WTC11 (cell line): ENCODE data around the gene ADAMTS18. TPM values are rescaled to one million over a fixed set of nuclear protein-coding genes. Genes with fewer than 3 reads are reported as not detected.

Experiments
- ATAC-seq: fragments of 200-7000 bp; cut with Tn5 transposase; 2 replicates; pipeline ENCODE4 v1.10.0; 2021; ENCODE audit warnings: mild to moderate bottlenecking, moderate library complexity
- CTCF ChIA-PET: fragments of 300-600 bp; sonication (Branson Sonifier 250); formaldehyde crosslinking; loops from one replicate; lab custom pipeline; 2021; ENCODE audit warnings: antibody characterized with exemption; lab: Charles Lee
- POLR2A ChIA-PET: fragments of 350-600 bp; sonication (Branson Sonifier 250); formaldehyde crosslinking; loops from one replicate; lab custom pipeline; 2021; ENCODE audit warnings: antibody characterized with exemption; lab: Charles Lee
- DNase-seq: peaks from one replicate; pipeline ENCODE4 v3.0.0; 2021; ENCODE audit warnings: low spot score
- H3K27ac Mint-ChIP-seq: 2 replicates; pipeline ENCODE4 v1.8.0; 2021; ENCODE audit warnings: mixed read lengths
- H3K27me3 Mint-ChIP-seq: 2 replicates; pipeline ENCODE4 v1.8.0; 2021; ENCODE audit warnings: low read depth, mild to moderate bottlenecking, moderate library complexity, mixed read lengths
- H3K36me3 Mint-ChIP-seq: 2 replicates; pipeline ENCODE4 v1.8.0; 2021; ENCODE audit warnings: mixed read lengths
- H3K4me1 Mint-ChIP-seq: 2 replicates; pipeline ENCODE4 v1.8.0; 2022; ENCODE audit warnings: mixed read lengths
- H3K4me3 Mint-ChIP-seq: 2 replicates; pipeline ENCODE4 v1.8.0; 2021; ENCODE audit warnings: mild to moderate bottlenecking, moderate library complexity, mixed read lengths
- H3K9me3 Mint-ChIP-seq: 2 replicates; pipeline ENCODE4 v1.8.0; 2021; ENCODE audit warnings: mixed read lengths
- ATF1 ChIP-seq: sonication (generic); formaldehyde crosslinking; IDR thresholded peaks from 2 replicates; pipeline ENCODE4 v1.8.1; 2023; ENCODE audit warnings: mild to moderate bottlenecking, moderate library complexity, missing genetic modification reagents
- ATF2 ChIP-seq: sonication (generic); formaldehyde crosslinking; IDR thresholded peaks from 2 replicates; pipeline ENCODE4 v1.8.1; 2022; ENCODE audit warnings: low read depth, missing genetic modification reagents, borderline replicate concordance
- ATF3 ChIP-seq: sonication (generic); formaldehyde crosslinking; conservative IDR thresholded peaks from 2 replicates; pipeline ENCODE4 v1.8.1; 2022; ENCODE audit warnings: mild to moderate bottlenecking, missing genetic modification reagents
- CBFB ChIP-seq: sonication (generic); formaldehyde crosslinking; IDR thresholded peaks from 2 replicates; pipeline ENCODE4 v1.8.1; 2022; ENCODE audit warnings: mild to moderate bottlenecking, low read depth, missing genetic modification reagents
- CREM ChIP-seq: sonication (generic); formaldehyde crosslinking; IDR thresholded peaks from 2 replicates; pipeline ENCODE4 v1.8.1; 2022; ENCODE audit warnings: mild to moderate bottlenecking, missing genetic modification reagents, moderate library complexity
- E2F5 ChIP-seq: sonication (generic); formaldehyde crosslinking; IDR thresholded peaks from 2 replicates; pipeline ENCODE4 v1.8.1; 2022; ENCODE audit warnings: mild to moderate bottlenecking, moderate library complexity, missing genetic modification reagents
- EMX1 ChIP-seq: fragments of 250-450 bp; sonication (Bioruptor Pico); IDR thresholded peaks from 2 replicates; pipeline ENCODE4 v1.8.0; 2021; ENCODE audit warnings: mild to moderate bottlenecking
- ESRRA ChIP-seq: sonication (generic); formaldehyde crosslinking; IDR thresholded peaks from 2 replicates; pipeline ENCODE4 v1.8.1; 2022; ENCODE audit warnings: mild to moderate bottlenecking, missing genetic modification reagents, borderline replicate concordance
- FOXJ3 ChIP-seq: sonication (generic); formaldehyde crosslinking; IDR thresholded peaks from 2 replicates; pipeline ENCODE4 v1.9.0; 2021; ENCODE audit warnings: missing genetic modification reagents, mild to moderate bottlenecking, borderline replicate concordance
- HMGA2 ChIP-seq: fragments of 250-450 bp; sonication (Bioruptor Pico); IDR thresholded peaks from 2 replicates; pipeline ENCODE4 v1.4.0; 2021; ENCODE audit warnings: mild to moderate bottlenecking, moderate library complexity
- JAZF1 ChIP-seq: fragments of 250-450 bp; sonication (Bioruptor Pico); IDR thresholded peaks from 2 replicates; pipeline ENCODE4 v1.9.0; 2021; ENCODE audit warnings: moderate library complexity, mild to moderate bottlenecking, inconsistent platforms
- JUN ChIP-seq: sonication (generic); formaldehyde crosslinking; IDR thresholded peaks from 2 replicates; pipeline ENCODE4 v1.8.0; 2023; ENCODE audit warnings: mild to moderate bottlenecking, missing genetic modification reagents
- KAT7 ChIP-seq: sonication (generic); formaldehyde crosslinking; IDR thresholded peaks from 2 replicates; pipeline ENCODE4 v1.8.1; 2023; ENCODE audit warnings: missing genetic modification reagents, mild to moderate bottlenecking, borderline replicate concordance
- NFYB ChIP-seq: sonication (generic); formaldehyde crosslinking; conservative IDR thresholded peaks from 2 replicates; pipeline ENCODE4 v1.8.0; 2022; ENCODE audit warnings: low read depth, missing genetic modification reagents
- NR2C2 ChIP-seq: sonication (generic); formaldehyde crosslinking; IDR thresholded peaks from 2 replicates; pipeline ENCODE4 v1.8.0; 2022; ENCODE audit warnings: mild to moderate bottlenecking, missing genetic modification reagents
- OVOL2 ChIP-seq: fragments of 250-450 bp; sonication (Bioruptor Pico); IDR thresholded peaks from 2 replicates; pipeline ENCODE4 v1.9.0; 2021; ENCODE audit warnings: mild to moderate bottlenecking, borderline replicate concordance
- PRDM15 ChIP-seq: sonication (generic); formaldehyde crosslinking; IDR thresholded peaks from 2 replicates; pipeline ENCODE4 v1.8.0; 2022; ENCODE audit warnings: missing genetic modification reagents
- SMAD4 ChIP-seq: sonication (generic); formaldehyde crosslinking; IDR thresholded peaks from 2 replicates; pipeline ENCODE4 v1.8.0; 2022; ENCODE audit warnings: mild to moderate bottlenecking, missing genetic modification reagents
- SP1 ChIP-seq: sonication (generic); formaldehyde crosslinking; conservative IDR thresholded peaks from 2 replicates; pipeline ENCODE4 v1.8.1; 2022; ENCODE audit warnings: missing genetic modification reagents
- TEAD4 ChIP-seq: sonication (generic); formaldehyde crosslinking; IDR thresholded peaks from 2 replicates; pipeline ENCODE4 v1.8.0; 2022; ENCODE audit warnings: mild to moderate bottlenecking, missing genetic modification reagents
- TP53 ChIP-seq: sonication (generic); formaldehyde crosslinking; IDR thresholded peaks from 2 replicates; pipeline ENCODE4 v1.8.1; 2023; ENCODE audit warnings: mild to moderate bottlenecking, missing genetic modification reagents
- ZBTB43 ChIP-seq: sonication (generic); formaldehyde crosslinking; IDR thresholded peaks from 2 replicates; pipeline ENCODE4 v1.8.1; 2023; ENCODE audit warnings: mild to moderate bottlenecking, missing genetic modification reagents
- ZMAT4 ChIP-seq: fragments of 250-450 bp; sonication (Bioruptor Pico); IDR thresholded peaks from 2 replicates; pipeline ENCODE4 v1.9.0; 2021; ENCODE audit warnings: mild to moderate bottlenecking
- ZNF121 ChIP-seq: sonication (generic); formaldehyde crosslinking; IDR thresholded peaks from 2 replicates; pipeline ENCODE4 v1.8.0; 2023; ENCODE audit warnings: missing genetic modification reagents
- ZNF425 ChIP-seq: fragments of 250-450 bp; sonication (Bioruptor Pico); conservative IDR thresholded peaks from 2 replicates; pipeline ENCODE4 v1.9.0; 2021; ENCODE audit warnings: mild to moderate bottlenecking
- ZNF671 ChIP-seq: fragments of 250-450 bp; sonication (Bioruptor Pico); IDR thresholded peaks from 2 replicates; pipeline ENCODE4 v1.8.0; 2021; ENCODE audit warnings: mild to moderate bottlenecking
- total RNA-seq: library from RNA; stranded (reverse); gene quantifications from 3 replicates; pipeline ENCODE4 v1.2.3, GENCODE V29; 2021

The ADAMTS18 gene
- total RNA-seq, 1 experiment from 2014 or later = 0.17 TPM

- no peak for DNase-seq
- H3K27ac Mint-ChIP-seq = no peak overlapping the region
- H3K27me3 Mint-ChIP-seq = no peaks in the 10 kb centered on the region
- H3K36me3 Mint-ChIP-seq = no peaks in the 10 kb centered on the region
- ATAC-seq = no peak
- H3K9me3 Mint-ChIP-seq = no peaks in the 10 kb centered on the region
- H3K4me1 Mint-ChIP-seq = peaks cover 29% of the 10 kb centered on the region
- no peak for TF ChIP-seq EMX1 (CRISPR knock-in tag)
- TF ChIP-seq ZBTB43 (CRISPR knock-in tag) = no peak
- no peak for TF ChIP-seq FOXJ3
- no peak for TF ChIP-seq OVOL2 (CRISPR knock-in tag)
- TF ChIP-seq ATF1 (CRISPR knock-in tag) = no peak
- no peak for TF ChIP-seq TP53
- TF ChIP-seq SP1 (CRISPR knock-in tag) = no peak
- TF ChIP-seq CREM (CRISPR knock-in tag) = no peak
- no peak for TF ChIP-seq CBFB (CRISPR knock-in tag)
- TF ChIP-seq HMGA2 (CRISPR knock-in tag) = no peak
- TF ChIP-seq ESRRA (CRISPR knock-in tag) = no peak
- TF ChIP-seq ATF3 (CRISPR knock-in tag) = no peak
- TF ChIP-seq ATF2 (CRISPR knock-in tag) = no peak
- TF ChIP-seq KAT7 (CRISPR knock-in tag) = no peak
- TF ChIP-seq NR2C2 (CRISPR knock-in tag) = no peak
- TF ChIP-seq TEAD4 = no peak
- no peak for TF ChIP-seq ZNF121
- TF ChIP-seq, all 79 proteins: peak for 0
- CTCF ChIA-PET = no interaction called here
- POLR2A ChIA-PET = no interaction called here
- H3K4me3 Mint-ChIP-seq = no peak overlapping the region
These were observed 40.1 kb downstream of the ADAMTS18 start for GRCh38 chr16:77394699-77395098.

- Mint-ChIP-seq H3K4me3 (no peak overlapping the region), H3K4me1 (peaks cover 33% of the 10 kb centered on the region), H3K27ac (no peak overlapping the region), H3K9me3 (no peaks in the 10 kb centered on the region), H3K27me3 (no peaks in the 10 kb centered on the region), H3K36me3 (no peaks in the 10 kb centered on the region)
- ChIA-PET POLR2A (no interaction called here), CTCF (no interaction called here)
- ATAC-seq (no peak), DNase-seq (no peak)
- TF ChIP-seq NFYB (no peak), SMAD4 (CRISPR knock-in tag) (no peak), E2F5 (no peak), KAT7 (CRISPR knock-in tag) (no peak), PRDM15 (CRISPR knock-in tag) (no peak), ZMAT4 (CRISPR knock-in tag) (no peak), ZNF425 (no peak), ZNF671 (no peak), JAZF1 (CRISPR knock-in tag) (no peak), JUN (CRISPR knock-in tag) (no peak), ATF3 (CRISPR knock-in tag) (no peak)
These were observed 40.9 kb downstream of the ADAMTS18 start for GRCh38 chr16:77393955-77394354.
